ENCODE data around the gene SLC6A3.

SLC6A3 gene

DNA sequence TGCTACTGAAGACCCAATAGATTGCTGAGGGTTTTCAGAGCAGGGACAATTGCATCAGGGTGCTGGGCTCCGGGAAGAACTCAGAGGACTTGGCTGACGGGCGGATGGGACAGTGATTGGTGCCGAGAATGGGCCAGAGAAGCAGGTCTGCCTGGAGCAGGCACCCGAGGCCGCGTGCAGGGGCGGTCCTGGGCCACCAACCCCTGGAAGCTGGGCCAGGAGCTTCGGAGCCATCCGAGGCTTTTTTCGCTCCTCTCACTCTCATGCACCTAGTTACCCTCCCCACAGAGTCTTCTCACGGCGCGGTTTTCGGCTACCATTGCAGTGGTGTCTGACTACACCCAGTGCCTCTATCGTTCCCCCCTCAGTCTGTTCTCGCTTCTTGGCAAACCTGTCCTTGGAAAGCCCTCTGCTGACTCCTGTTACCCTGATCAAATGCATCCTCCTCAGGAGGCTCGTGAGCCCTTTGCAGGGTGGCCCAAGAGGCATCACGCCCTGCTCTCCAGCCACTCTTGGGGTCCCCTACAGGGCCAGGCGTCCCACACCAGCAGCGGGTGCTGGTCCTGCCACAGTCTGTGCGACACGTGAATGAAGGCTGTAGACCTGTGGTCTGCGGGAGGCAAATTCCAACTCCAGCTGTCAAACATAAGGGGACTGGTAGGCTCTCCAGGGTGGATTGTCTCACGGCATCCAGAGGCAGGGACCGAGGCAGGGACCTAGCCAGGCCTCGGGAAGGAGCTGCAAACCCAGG, 99.2 kb downstream of the SLC6A3 start:
- DNase-seq = no peak

DNA sequence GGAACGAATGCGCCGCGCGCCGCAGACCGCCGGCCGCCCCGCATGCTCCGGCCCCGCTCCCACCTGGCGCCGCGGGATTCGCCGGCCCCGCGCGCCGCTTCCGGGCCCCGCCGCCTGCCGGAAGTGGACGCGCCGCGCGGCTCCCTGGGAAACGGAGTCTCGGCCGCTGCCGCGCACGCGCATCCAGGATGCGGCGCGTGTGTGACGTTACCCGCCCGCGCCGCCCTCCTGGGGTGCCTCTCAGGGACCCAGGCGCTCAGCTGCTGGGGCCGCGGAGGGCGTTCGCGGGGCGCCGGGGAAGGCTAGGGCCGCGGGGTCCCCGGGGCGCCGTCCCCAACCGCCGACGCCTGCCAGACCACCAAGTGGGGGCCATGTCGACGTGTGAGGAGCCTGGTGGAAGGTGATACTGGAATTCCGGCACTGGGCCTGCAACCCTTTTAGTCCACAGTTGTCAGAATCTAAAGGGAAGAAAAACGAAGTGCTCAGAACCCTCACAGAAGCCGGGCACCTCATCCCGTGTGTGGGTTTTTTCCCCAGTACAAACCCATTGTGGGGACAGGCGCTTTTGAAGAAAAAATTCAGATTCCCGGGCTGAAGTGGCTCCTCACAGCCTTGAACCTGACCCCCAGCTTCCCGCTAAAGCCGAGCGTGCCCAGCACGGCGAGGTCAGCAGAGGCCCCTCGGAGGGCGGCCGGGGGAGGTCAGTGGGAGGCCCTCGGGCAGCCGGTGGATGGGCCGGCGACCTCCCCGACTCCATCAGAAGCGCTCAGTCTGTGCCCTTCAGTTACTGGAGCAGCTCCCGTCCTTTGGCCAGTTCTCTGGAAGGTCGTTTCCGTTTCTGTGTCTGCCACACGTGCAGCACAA, 100.0 kb downstream of the SLC6A3 start, which contains the start of gene CLPTM1L:
Gene CLPTM1L, minus strand, starts transcription at position 125 of the 864 bp plus-strand sequence. CDS start 258 bp downstream, outside the sequence.
- peak; percentile 88 for DNase-seq

DNA sequence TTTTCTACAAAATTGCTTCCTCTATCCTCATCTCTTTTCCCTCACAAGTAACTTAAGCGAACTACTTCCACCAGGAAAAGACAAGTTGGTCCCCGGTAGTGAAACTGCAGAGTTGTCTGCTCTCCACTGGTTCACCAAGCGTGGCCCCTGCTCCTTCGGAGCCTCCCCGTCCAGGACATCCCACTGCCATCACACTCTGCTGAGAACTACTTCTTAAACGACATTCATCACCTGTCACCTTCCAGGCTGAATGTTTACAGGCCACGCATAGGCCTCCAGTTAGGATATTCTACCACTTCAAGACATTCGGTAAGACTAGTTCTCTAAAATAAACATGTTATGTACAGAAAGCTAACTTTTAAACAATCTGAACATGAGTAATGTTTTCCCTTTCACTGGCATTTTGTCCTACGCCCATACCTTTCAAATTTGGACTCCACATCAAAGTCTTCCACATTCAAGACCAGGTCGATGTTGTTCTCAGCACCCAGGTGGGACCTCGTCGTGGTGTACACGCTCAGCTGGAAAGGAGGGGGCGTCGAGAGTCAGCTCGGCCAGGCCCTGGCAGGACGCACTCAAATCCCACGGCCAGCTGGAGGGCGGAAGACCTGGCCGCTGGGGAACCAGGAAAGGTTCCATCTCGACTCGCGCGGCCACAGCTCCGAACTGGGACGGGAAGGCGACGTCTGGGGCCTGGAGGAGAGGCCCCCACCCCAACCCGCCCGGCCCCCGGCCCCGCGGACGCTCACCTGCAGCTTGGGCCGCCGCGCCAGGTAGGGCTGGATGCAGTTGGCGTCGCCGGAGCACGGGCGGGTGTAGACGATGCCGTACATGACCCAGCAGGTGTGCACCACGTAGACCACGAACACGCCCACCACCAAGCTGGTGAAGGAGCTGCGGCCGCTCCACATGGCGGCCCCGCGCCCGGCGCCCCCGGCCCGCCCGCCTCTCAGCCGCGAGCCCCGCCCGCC, 101.0 kb downstream of the SLC6A3 start:
- no peak for DNase-seq

DNA sequence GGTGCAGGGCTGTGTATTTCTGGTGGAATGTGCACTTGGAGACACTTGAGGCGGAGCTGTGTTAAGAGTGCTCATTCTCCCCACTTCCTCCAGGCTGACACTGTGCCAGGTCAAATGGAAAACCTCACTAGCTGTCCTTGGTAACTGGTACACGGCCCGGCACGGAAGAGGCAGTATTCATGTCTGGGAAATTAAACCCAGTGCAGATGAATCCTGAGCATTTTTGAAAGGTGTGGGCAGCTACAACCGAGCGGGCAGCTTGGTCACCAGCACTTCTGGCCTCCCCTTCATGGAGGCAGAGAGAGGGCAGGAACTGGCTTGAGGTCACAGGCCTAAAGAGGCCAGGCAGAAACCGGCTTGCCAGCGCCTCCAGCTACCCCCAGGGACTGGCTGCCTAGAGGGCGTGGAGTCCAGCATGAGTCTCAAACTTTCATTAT, 101.9 kb downstream of the SLC6A3 start:
- DNase-seq = no peak
